EL (cell line): ENCODE data around the gene PKN1.

Source experiments
- DNase-seq: peaks from one replicate; pipeline ENCODE4 v3.0.0-alpha.2; 2016

Gene PKN1

GRCh38 chr19:14516746-14517438, 83.8 kb downstream of the PKN1 start:
- peak; percentile 25 for DNase-seq

GRCh38 chr19:14517446-14517839, 84.3 kb downstream of the PKN1 start:
- no peak for DNase-seq

GRCh38 chr19:14517840-14518505, 84.9 kb downstream of the PKN1 start, which contains the start of gene DNAJB1:
Gene DNAJB1, minus strand, starts transcription at chr19:14518397. Its CDS starts 48 bp downstream, at chr19:14518349.
- DNase-seq = peak; percentile 76

- DNase-seq = no peak
These were observed 86.2 kb downstream of the PKN1 start for GRCh38 chr19:14519245-14519859.

GRCh38 chr19:14519860-14520407, 86.8 kb downstream of the PKN1 start:
- DNase-seq = peak; percentile 78

- no peak for DNase-seq
These were observed 87.4 kb downstream of the PKN1 start for GRCh38 chr19:14520543-14520942.
